GM12873 (cell line): ENCODE results near the gene ARV1.

Source experiments
- TF ChIP-seq, protein P1 (sequence below): IDR thresholded peaks from 2 replicates; pipeline ENCODE4 v1.5.1; 2012; ENCODE audit warnings: low read depth, mild to moderate bottlenecking, moderate library complexity, low read length, control low read depth; ENCODE audit not compliant: insufficient read depth; ENCODE audit errors: missing control alignments

Gene ARV1

DNA sequence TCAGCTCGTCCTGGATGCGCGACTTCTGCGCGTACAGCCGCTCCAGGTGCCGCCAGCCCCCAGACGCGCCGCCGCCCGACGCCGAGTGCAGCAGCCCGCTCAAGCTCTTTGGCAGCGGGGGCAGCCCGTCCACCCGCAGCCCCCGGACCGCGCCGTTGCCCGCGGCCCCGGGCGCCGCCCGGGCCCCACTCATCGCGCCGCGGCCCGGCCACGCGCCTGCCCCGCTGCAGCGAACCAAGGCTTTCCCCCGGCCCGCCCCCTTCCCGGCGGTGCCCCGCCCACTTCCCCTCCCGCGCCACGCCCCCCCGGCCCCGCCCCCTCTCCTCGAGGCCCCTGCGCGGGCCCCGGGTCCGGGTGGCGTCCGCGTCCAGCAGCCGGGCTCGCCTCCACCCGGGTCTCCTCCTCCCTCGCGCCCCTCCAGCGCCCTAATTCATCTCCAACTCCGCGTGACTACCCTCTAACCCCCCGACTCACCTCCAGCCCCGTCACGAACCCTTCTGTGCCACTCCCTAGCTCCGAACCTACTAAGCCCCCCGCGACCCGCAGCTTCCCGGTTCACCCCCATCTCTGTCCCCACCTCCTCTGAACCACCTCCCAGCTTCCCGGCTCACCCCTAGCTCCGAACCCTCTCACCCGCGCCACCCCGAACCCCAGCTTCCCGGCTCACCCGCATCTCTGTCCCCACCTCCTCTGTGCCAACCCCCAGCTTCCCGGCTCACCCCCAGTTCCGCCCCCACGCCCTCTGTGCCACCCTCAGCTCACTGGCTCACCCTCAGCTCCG lies 61.3 kb downstream of the ARV1 start, which contains the start of gene FAM89A:
FAM89A (minus strand) TSS at position 236 of the 781 bp plus-strand sequence; CDS start at position 193, 43 bp downstream.
- TF ChIP-seq, protein P1, sequence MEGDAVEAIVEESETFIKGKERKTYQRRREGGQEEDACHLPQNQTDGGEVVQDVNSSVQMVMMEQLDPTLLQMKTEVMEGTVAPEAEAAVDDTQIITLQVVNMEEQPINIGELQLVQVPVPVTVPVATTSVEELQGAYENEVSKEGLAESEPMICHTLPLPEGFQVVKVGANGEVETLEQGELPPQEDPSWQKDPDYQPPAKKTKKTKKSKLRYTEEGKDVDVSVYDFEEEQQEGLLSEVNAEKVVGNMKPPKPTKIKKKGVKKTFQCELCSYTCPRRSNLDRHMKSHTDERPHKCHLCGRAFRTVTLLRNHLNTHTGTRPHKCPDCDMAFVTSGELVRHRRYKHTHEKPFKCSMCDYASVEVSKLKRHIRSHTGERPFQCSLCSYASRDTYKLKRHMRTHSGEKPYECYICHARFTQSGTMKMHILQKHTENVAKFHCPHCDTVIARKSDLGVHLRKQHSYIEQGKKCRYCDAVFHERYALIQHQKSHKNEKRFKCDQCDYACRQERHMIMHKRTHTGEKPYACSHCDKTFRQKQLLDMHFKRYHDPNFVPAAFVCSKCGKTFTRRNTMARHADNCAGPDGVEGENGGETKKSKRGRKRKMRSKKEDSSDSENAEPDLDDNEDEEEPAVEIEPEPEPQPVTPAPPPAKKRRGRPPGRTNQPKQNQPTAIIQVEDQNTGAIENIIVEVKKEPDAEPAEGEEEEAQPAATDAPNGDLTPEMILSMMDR, result no peak

- TF ChIP-seq, protein P1, result no peak
These were observed 62.2 kb downstream of the ARV1 start for GRCh38 chr1:231040800-231041718.

DNA sequence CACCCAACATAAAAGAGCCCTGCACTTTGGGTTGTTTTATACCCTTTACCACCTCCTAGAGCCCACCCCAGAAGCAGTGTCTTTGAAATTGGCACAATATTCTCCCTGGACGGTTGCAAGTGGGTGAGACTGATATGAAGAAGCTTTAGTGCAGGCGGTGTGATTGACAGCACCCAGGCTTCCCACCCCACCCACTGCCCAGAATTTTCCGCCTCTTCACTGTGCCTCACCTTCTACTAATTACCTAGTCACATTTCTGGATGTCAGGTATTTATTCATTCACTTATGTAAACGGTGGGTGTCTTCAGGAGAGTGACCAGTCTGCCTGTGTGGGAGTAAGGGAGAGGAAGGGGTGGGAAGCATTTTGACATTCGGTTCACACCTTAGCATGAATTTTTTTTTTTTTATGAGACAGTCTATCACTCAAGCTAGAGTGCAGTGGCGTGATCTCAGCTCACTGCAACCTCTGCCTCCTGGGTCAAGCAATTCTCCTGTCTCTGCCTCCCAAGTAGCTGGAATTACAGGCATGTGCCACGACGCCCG lies 62.9 kb downstream of the ARV1 start:
- TF ChIP-seq, protein P1, result no peak

GRCh38 chr1:231044588-231044987 lies 65.7 kb downstream of the ARV1 start:
- TF ChIP-seq, protein P1, result no peak

GRCh38 chr1:231045286-231045685 lies 66.4 kb downstream of the ARV1 start:
- TF ChIP-seq, protein P1, result no peak

GRCh38 chr1:231046730-231047395 lies 68.0 kb downstream of the ARV1 start:
- TF ChIP-seq, protein P1, result no peak
